Fibroblast of villous mesenchyme (primary cell): ENCODE measurements around the gene ATP6V0D1. TPM values are rescaled to one million over a fixed set of nuclear protein-coding genes. Genes with fewer than 3 reads are reported as not detected.

ENCODE experiments used
- DNase-seq: peaks from one replicate; pipeline ENCODE4 v3.0.0-alpha.2; 2010; ENCODE audit warnings: low read depth
- H3K4me3 ChIP-seq: 2 replicates; pipeline ENCODE4 v1.5.1; 2011; ENCODE audit warnings: low read depth, mild to moderate bottlenecking, low read length
- CTCF ChIP-seq: IDR thresholded peaks from 2 replicates; pipeline ENCODE4 v1.5.1; 2012; ENCODE audit warnings: low read depth, mild to moderate bottlenecking, low read length; ENCODE audit not compliant: insufficient read depth
- total RNA-seq: library from RNA; depleted of rRNA; stranded (reverse); fragments of >200 nt; gene quantifications from 2 replicates; pipeline ENCODE4 v1.2.3, GENCODE V29; 2012

The ATP6V0D1 gene
- total RNA-seq, 1 donor = 122 TPM

DNA sequence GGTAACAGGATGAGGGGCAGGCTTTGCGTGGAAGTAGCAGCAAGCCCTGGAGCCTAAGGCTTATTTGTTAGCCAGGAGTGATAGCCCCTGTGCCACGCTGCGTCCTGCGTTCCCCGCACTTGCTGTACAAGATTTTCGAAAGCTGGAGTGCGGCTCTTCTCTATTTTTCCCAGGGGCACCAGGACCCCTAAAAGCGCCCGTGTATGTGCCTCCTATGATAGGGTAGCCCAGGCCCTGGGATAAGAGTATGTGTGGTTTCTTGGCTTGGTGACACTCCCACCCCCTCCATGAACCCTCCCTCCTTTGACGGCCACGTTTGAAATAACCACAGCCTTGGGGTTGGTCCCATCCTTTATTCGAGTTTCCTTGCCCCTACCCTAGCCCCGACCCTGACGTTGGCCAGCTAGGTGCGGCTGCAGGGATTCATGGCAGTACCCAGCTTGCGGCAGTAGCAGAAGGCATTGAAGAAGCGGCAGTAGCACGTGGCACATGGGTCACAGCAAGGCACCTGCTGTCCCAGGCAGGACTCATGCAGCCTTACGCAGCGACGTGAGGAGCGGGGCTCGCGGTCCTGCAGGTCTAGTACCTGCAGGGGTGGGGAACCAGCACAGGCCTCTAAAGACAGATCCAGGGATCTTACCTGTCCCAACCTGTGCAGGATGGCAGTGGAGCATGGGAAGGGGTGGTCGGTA lies 1.4 kb upstream of the ATP6V0D1 start:
- TF ChIP-seq CTCF = no peak
- no peak for DNase-seq
- H3K4me3 ChIP-seq = peak overlapping the region; percentile 99

- H3K4me3 ChIP-seq = peak overlapping the region; percentile 99
- DNase-seq = no peak
- TF ChIP-seq CTCF = no peak
Measured at GRCh38 chr16:67481561-67482232, 740 bp upstream of the ATP6V0D1 start.

- TF ChIP-seq CTCF = no peak
- no peak overlapping the region for H3K4me3 ChIP-seq
- no peak for DNase-seq
Measured at GRCh38 chr16:67477960-67478554, 2.9 kb downstream of the ATP6V0D1 start.

DNA sequence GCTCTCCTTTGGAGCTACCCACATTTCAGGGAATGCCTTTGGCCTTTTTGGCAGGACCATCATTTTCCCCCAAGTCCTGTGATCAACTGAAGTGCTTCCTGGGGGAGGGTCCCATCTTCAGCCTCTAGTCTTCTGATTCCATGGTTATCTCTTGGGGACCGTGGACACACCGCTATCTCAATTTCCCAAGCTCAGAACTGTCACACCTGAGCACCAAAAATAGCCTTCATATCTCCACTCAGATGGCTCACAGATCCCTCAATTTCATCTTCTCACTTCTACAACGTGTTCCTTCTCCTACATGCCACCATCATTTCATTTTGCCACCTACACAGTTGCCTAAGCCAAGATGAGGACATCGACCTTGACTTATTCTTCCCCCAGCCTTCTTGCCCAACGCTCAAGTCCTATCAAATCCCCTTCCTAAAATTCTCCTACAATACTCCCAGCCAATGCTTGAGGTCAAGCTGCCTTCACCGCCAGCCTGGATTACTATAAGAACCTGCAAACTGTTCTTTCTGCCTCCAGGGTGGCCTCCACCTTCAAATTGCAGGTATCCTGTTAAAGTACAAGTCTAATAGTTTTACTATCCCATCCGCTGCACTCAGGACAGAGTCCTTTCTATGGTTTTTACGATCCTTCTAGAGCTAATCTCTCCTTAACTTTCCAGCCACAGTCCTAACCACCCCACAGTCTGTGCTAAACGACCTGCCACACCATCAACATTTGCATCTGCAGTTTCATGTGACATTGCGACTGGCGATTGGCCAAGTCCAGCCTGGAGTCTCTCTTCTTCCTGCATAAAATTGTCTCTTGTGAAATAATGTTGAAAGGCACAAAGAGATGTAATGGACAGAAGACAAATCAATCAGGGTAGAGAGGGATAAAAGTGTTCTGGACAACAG lies 6.2 kb downstream of the ATP6V0D1 start:
- no peak for DNase-seq
- H3K4me3 ChIP-seq = no peak overlapping the region
- TF ChIP-seq CTCF = no peak

DNA sequence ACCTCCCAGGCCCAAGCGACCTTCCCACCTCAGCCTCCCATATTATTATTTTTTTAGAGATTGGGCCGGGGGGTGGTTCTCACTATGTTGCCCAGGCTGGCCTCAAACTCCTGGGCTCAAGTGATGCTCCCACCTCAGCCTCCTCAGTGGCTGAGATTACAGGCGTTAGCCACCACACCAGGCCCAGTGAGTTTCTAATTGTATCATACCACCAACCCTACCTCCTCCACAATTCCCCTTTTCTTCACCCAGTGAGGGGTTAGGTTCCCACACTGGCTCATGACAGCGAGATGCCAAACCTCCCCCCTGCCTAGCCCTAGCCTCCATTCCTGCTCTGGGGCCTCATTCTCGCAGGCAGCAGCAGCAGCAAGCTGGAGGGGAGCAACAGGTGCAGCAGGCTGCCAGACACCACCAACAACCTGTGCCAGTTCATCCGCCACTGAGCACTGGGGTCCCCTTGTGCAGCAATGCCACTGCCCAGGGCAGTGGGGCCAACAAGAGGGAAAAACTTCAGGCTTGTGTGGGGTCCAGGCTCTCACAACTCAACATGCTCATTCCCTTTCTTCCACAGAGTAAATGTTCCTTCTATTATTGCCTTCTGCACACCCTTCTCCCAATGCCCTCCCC lies 9.1 kb downstream of the ATP6V0D1 start:
- no peak for DNase-seq
- no peak overlapping the region for H3K4me3 ChIP-seq
- no peak for TF ChIP-seq CTCF

- no peak for TF ChIP-seq CTCF
- no peak overlapping the region for H3K4me3 ChIP-seq
- no peak for DNase-seq
Measured at GRCh38 chr16:67470359-67470758, 10.6 kb downstream of the ATP6V0D1 start.
